HG02973 (cell line): ENCODE results near the gene FMN2.

Experiments
- ATAC-seq: cut with Tn5 transposase; IDR thresholded peaks from one replicate; pipeline ENCODE4 v1.9.1; 2021; ENCODE audit warnings: moderate library complexity; ENCODE audit not compliant: unreplicated experiment

The FMN2 gene

DNA sequence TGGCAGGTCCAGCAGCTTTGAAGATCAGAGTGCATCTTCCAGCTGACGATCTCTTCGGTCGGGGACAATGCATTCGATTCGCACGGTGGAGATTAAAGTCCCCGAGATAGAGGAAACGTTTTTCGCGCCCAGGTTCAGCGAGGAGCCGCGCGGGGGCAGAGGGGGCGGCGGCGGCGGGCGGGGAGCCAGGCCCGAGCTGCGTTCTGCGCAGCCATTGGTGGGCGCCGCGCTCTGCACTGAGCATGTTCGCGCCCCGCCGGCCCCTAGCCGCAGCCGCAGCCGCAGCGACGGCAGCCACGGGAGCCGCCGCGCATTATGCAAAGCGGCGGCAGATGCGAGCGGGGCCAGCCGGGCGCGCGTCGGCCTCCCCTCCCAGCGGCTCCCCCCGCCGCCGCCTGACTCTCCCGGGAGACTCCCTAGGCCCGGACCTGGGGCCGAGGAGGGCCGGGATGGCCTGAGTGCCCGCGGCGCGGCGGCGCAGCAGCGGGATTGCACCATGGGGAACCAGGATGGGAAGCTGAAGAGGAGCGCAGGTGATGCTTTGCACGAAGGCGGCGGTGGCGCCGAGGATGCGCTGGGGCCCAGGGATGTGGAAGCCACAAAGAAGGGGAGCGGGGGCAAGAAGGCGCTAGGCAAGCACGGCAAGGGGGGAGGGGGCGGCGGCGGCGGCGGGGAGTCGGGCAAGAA is at the start of gene FMN2:
Gene FMN2, plus strand, starts transcription at position 270 of the 687 bp plus-strand sequence. Its CDS starts 227 bp downstream, at position 497.
- no peak for ATAC-seq

DNA sequence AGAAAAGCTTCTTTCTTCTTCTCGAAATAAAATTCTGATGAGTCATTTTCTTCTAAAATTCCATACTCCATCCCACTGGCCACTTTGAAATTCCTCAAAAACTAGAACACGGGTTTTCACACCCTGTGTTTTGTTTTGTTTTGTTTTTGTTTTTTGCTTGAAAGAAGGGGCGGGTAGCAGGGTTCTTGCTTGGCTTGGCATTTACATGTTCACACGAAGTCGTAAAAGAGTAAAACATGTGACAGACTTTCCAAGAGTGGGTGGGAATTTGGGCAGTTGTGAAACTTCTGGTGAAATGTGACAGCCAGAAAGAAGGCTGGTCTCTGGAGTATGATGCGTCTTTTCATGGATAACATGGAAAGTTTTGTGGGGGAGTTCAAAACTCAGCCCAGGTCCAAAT is 47.1 kb upstream of the FMN2 start:
- ATAC-seq = no peak

DNA sequence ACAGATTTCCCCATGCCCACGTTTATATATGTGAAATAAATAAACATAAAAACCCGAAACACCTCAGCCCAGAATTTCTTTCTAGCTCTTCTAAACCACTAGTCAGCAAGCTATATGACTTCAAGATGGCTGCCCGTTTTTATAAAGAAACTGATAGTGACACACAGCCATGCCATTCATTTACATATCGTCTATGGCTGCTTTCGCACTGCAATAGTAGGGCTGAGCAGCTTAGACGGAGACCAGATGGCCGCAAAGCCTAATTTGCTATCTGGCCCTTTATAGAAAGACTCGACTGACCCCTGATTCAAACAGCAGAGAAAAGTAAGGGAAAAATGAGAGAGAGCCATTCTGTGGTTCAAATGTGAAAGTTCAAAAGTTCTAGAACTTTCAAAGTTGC is 45.7 kb upstream of the FMN2 start:
- no peak for ATAC-seq

DNA sequence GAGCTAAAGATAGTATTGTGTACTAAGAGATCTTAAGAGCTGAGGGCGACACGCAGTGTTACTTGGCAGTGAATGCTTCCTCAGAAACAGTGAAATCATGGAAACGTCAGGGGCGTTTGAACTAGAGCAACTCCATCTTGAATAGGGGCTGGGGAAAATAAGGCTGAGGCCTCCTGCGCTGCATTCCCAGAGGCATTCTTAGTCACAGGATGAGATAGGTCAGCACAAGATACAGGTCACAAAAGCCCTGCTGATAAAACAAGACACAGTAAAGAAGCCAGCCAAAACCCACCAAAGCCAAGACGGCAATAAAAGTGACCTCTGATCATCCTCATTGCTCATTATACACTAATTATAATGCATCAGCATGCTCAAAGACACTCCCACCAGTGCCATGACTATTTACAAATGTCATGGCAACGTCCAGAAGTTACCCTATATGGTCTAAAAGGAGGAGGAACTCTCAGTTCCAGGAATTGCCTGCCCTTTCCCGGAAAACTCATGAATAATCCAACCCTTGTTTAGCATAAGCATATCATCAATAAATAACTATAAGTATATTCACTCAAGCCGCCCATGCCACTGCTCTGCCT is 37.5 kb upstream of the FMN2 start:
- ATAC-seq = no peak

DNA sequence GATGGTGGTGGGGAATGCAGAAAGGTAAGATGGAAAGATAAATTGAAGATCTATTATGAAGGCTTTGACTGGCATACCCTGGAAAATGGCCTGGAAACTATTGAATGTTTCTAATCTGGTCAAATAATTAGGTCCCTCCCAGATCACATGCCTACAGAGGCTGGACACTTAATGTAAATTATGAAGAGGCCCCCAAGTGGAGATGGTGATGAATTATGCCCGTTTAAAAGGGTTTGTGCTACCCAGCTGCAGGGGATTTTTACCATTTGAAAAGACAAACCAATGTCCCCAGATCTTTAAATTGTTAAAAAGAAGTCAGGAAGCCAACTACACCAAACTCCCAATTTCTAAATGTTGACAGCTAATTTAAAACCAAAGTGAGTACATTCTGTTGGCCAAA is 35.7 kb upstream of the FMN2 start:
- ATAC-seq = no peak

DNA sequence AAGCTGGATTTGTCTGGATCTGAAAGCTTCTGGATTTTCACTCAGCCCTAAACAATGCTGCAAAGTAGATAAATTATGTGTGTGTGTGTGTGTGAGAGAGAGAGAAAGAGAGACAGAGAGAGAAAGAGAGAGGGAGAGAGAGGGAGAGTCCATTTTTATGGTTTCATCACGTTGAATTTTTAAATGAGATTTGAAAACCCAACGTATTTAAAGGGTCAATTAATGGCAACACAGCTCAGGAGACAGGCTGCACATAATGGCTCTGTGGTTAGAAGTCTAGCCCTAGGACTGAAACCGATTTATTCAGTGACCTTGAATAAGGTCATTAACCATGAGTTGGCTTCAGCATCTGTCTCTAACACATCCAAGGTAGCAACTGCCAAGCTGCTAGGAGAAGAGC is 35.3 kb upstream of the FMN2 start:
- ATAC-seq = no peak

DNA sequence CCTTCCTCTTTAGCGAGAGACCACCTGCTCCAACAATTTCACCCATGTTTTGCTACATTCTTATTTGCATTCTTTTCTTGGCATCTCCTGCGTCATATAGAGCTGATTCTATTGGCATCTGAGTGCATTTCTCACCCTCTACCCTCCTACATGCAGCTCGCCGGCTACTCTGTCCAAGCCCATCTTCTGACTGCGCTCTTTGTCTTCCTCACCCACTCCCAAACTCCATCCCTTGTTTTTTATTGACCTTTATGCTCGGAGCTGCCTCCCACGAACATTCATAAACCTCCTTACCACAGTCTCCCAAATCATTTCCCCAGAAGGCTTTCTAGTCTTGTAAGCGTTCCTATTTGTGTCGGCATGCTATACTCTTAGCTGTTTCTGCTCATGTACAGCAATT is 33.6 kb upstream of the FMN2 start:
- no peak for ATAC-seq

DNA sequence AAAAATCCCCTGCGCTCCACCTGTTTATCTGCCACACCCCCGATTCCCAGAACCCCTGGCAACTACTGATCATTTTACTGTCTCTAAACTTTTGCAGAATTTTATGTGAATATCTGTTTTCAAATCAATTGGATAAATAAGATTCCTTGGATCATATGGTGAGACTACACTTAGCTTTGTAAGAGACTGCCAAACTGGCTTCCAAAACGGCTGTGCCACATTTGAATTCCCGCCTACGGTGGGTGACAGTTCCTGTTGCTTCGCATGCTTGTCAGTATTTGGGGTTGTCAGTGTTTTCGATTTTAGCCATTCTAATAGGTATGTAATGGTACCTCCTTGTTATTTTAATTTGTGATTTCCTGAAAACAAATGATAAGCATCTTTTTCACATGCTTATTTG is 22.7 kb upstream of the FMN2 start:
- ATAC-seq = no peak

DNA sequence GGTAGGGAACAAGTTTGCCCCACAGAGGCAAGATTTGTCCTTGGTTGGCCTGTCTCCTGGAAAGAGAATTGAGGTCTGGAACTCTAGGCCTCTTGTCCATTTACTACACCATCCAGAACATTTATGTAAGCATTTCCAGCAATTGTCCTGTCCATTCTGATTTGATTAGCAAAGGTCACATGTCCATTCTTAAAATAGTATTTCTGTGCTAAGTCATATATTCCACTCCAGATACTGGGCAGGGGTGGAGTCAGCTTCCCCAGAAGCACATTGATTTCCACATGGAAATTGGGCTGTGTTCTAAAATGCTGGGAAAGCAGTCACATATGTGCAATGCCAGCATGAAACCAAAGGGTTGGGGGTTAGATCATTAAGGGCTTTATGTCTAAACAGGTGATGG is 21.5 kb upstream of the FMN2 start:
- no peak for ATAC-seq

DNA sequence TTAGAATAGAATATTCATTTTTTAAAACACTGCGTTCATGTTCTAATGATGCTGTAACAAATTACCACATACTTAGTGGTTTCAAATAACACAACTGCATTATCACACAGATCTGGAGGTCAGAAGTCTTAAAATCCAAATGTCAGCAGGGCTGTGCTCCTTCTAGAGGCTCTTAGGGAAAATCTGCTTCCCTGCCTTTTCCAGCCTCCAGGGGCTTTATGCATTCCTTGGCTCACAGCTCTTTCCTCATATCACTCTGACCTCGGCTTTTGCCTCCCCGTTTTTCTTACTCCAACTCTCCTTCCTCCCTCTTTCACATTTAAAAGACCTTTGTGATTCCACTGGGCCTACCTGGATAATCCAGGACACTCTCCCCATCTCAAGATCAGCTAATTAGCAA is 18.6 kb upstream of the FMN2 start:
- ATAC-seq = no peak

DNA sequence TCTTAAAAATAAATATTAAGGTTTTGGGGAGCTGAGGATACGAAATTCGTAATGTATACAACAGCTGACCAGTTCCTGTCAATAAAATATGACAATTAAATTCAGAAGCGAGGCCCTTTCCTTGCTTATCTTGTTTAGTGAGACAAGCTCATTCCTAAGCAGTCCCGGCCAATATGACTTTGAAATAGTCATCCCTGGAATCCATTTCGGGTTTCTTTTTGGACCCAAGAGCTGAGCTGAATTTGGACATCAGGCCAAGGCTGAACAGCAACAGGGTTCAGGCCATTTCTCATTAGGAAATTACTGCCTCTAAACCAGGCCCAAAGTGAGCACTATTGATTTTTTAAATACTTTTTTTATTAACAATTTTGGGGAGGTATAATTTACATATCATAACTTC is 17.3 kb upstream of the FMN2 start:
- no peak for ATAC-seq

DNA sequence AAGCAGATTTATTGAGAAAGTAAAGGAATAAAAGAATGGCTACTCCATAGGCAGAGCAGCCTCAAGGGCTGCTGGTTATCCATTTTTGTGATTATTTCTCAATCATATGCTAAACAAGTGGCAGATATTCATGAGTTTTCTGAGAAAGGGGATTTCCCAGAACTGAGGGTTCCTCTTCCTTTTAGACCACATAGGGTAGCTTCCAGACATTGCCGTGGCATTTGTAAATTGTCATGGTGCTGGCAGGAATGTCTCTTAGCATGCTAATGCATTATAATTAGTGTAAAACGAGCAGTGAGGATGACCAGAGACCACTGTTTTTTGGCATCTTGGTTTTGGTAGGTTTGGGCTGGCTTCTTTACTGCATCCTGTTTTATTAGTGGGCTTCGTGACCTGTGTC is 16.8 kb upstream of the FMN2 start:
- ATAC-seq = no peak

DNA sequence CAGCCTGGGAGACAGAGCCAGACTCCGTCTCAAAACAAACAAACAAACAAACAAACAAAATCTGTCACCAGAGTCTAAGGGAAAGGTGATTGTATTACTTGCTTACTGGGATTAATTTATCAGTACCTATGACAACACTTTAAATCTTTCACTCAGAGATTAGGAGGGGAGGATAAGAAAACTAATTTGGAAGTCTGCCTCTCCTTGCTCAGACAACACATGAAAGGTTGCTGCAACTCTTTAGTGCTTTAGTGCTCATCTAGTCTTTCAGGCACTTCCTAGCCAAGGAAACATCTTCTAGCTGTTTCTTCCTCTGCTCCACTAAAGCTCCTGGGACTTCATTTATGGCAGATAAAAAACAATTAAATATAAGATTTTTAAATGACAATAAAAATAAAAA is 7.3 kb upstream of the FMN2 start:
- no peak for ATAC-seq

DNA sequence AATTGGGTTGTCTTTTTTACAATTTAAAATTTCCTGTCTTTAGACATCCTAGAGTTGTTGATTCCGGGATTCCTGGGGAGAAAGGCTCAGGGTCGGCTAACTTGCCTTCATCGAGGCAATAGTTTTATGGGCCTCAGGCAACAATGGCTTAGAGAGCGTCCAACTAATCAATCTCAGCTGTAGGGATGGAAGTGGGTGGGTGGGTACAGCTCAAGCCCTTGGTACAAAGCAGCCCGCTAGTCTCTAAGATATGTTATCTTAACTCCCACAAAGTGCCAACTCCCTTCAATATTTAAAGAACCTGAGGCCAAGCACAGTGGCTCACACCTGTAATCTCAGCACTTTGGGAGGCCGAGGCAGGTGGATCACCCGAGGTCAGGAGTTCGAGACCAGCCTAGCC is 6.9 kb upstream of the FMN2 start:
- no peak for ATAC-seq

DNA sequence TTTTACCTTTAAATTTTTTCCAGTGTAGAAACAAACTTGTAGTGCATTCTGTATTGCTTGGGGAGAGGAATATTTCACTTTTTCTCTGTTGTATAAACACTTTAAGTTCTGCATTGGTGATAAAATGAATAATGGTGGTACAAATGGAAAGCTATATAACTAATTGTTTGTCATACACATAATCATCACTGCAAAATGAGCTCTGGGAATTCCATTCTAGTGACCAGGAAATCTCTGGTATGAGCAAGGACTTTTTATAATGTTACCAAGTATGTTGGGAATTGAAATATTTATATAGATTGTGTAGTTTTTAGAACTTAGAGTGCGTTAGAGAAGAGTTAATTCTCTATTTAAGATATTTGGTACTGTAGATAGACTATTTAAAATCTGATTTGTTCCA is 5.0 kb upstream of the FMN2 start:
- ATAC-seq = no peak

DNA sequence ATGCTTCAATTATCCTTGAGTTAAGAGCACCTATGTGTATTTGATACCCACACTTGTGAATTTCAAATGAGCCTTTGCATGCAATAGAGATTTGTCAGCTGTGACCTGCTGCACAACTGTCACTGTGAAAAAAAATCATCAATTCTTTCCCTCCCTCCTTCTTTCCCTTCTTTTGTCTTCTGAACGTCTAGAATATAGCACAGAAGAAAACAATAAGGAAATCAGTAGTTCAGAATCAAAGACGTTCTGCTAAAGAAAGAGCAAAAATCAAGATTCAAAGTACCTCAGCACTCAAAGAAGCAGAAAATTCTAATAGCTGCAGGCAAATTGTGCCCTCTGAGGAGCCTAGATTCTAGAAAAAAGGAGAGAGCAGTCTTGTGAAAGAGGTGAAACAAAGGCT is 1.7 kb upstream of the FMN2 start:
- ATAC-seq = no peak

DNA sequence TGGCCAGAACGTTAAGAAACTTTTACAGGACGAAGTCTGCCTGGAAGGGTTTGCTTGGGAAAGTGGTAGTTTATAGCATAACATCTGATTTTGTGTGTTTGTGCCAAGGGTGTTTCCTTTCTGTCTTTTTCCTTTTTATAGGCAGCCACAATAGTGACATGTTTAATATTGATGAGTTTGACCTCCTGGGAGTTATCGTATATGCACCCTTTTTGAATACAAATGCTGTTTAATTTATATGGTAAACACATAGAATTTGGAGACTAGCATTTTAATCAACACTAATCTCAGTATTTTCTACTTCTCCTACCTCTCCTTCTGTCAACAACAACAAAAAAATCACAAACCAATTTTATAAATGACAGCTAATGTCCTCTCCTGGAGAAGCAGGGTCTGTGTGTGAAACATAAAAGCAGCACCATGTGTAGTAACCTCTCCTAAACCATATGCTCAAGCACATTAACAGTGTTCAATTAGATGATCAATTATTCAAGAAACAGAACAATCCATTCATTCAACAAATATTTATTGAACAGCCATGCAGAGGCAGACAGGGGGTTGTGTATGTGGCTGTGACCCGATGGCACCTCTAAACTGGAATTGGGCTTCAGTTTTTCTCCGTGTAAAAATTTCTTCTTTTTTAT is 604 bp upstream of the FMN2 start:
- ATAC-seq = no peak

DNA sequence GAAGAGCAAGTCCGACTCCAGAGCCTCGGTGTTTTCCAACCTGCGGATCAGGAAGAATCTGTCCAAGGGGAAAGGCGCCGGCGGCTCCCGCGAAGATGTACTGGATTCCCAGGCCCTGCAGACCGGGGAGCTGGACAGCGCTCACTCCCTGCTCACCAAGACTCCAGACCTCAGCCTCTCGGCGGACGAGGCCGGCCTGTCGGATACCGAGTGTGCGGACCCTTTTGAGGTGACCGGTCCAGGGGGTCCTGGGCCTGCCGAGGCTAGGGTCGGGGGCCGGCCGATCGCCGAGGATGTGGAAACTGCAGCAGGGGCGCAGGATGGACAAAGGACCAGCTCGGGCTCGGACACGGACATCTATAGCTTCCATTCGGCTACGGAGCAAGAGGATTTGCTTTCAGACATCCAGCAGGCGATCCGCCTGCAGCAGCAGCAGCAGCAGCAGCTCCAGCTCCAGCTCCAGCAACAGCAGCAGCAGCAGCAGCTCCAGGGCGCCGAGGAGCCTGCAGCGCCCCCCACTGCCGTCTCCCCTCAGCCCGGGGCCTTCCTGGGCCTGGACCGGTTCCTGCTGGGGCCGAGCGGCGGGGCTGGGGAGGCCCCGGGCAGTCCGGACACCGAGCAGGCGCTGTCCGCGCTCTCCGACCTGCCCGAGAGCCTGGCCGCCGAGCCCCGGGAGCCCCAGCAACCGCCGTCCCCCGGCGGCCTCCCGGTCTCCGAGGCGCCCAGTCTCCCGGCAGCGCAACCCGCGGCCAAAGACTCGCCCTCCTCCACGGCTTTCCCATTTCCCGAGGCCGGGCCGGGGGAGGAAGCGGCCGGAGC is 827 bp downstream of the FMN2 start:
- no peak for ATAC-seq

DNA sequence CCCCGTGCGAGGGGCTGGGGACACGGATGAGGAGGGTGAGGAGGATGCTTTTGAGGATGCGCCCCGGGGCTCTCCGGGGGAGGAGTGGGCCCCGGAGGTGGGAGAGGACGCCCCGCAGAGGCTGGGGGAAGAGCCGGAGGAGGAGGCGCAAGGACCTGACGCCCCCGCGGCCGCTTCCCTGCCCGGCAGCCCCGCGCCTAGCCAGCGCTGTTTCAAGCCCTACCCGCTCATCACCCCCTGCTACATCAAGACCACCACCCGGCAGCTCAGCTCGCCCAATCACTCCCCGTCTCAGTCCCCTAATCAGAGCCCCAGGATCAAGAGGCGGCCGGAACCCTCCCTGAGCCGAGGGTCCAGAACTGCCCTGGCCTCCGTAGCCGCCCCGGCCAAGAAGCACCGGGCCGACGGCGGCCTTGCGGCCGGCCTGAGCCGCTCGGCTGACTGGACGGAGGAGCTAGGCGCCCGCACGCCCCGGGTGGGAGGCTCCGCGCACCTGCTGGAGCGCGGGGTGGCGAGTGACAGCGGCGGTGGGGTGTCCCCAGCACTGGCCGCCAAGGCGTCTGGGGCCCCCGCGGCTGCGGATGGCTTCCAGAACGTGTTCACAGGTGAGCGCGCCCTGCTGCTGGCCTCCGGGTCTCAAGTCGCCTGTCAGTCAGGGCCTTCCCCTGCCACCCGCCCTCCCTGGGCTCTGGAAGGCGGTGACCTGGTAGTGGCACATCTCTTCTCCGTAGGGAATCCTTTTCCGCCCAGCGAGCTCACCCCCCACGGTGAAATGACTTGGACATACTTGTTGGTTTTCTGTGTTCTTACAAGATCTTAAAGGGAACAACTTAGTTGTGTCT is 1.7 kb downstream of the FMN2 start:
- no peak for ATAC-seq

DNA sequence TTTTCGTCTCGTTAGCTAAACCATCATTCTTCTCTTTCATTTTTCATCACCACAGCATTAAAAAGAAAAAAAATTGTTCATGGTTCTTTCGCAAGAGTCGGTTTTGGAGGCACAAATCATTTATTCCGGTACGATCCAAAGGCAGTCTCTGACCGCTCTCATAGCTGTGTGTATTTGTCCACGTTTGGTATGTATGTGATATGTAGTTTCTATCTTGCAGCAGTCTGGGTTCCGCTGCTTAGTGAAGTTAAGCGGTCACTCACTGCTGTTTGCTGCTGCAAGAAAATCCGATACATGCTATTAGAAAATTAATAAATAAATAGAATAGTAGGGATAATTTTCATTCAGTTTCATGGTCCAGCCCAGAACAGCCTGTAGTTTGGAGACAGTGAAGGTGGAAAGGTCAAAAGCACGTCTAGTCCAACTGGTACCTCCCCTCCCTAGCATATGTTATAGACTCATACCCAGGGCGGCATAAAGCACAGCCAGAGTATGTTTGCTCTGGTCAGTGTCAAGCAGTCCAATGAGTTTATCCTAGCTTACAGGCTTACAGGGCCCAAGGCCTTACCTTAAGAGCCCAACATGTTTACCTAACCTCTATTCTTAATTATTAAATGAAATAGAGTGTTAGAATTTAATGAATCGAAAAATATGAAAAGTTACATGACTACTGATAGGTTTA is 2.5 kb downstream of the FMN2 start:
- no peak for ATAC-seq
